Activated CD4-positive, CD25-positive, alpha-beta regulatory T cell treated with anti-CD3 and anti-CD28 coated beads, Interleukin-2, amount 50 U/mL, for 24 hours (primary cell): Measurements from ENCODE around the gene THOC2.
"Not testable (repeated sequence)": the region's sequence is repeated elsewhere in the genome, so short reads cannot be mapped to it uniquely, and the experiment has no call there.

Experiments used
- ATAC-seq, 2 donors: fragments of 150-1000 bp; cut with Tn5 transposase; one replicate each; pipeline ENCODE4 v1.10.0; 2021; ENCODE audit warnings: mild to moderate bottlenecking in 1 of 2, moderate library complexity in 1 of 2

The THOC2 gene

DNA sequence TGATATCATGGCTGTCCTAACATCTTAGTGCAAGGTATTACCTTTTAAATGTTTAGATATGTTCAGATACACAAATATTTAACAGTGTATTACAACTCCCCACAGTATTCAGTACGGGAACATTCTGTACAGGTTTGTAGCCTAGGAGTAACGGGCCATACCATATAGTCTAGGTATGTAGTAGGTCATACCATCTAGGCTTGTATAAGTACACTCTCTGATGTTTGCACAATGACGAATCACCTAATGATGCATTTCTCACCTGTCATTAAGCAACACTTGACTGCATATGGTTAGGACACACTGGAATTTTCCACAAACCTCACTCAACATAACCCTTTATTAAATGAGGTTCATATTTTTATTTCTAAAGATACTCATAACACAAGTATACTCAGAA, 67.7 kb downstream of the THOC2 start:
- no peak for ATAC-seq

DNA sequence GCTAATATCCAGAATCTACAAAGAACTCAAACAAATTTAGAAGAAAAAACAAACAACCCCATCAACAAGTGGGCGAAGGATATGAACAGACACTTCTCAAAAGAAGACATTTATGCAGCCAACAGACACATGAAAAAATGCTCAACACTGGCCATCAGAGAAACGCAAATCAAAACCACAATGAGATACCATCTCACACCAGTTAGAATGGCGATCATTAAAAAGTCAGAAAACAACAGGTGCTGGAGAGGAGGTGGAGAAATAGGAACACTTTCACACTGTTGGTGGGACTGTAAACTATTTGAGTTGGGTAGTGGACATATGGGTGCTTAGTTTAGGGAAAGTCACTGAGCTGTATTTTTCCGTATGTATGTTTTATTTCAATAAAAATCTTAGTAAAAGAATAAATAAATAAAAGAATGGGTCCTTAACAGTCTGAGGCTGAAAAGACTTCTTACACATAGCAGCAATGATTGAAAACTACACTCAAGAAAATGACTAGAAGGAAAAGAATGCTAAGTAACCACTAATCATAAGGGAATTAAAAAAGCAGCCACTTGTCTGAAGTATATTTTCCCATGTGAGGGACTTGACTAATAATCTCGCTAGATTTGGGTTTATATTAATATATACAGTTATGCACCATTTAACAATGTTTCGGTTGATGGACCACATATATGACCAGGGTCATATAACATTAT, 68.2 kb downstream of the THOC2 start:
- not testable (repeated sequence) for ATAC-seq

DNA sequence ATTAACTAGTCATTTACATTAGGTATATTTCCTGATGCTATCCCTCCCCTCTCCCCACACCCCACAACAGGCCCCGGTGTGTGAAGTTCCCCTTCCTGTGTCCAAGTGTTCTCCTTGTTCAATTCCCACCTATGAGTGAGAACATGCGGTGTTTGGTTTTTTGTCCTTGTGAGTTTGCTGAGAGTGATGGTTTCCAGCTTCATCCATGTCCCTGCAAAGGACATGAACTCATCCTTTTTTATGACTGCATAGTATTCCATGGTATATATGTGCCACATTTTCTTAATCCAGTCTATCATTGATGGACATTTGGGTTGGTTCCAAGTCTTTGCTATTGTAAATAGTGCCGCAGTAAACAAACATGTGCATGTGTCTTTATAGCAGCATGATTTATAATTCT, 69.1 kb downstream of the THOC2 start:
- not testable (repeated sequence) for ATAC-seq

DNA sequence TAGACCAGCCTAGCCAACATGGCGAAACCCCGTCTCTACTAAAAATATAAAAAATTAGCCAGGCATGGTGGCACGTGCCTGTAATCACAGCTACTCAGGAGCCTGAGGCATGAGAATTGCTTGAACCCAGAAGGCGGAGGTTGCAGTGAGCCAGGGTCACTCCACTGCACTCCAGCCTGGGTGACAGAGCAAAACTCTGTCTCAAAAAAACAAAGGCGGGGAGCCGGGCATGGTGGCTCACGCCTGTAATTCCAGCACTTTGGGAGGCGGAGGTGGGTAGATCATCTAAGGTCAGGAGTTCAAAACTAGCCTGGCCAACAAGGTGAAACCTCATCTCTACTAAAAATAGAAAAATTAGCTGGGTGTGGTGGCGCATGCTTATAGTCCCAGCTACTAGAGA, 76.3 kb downstream of the THOC2 start:
- not testable (repeated sequence) for ATAC-seq

DNA sequence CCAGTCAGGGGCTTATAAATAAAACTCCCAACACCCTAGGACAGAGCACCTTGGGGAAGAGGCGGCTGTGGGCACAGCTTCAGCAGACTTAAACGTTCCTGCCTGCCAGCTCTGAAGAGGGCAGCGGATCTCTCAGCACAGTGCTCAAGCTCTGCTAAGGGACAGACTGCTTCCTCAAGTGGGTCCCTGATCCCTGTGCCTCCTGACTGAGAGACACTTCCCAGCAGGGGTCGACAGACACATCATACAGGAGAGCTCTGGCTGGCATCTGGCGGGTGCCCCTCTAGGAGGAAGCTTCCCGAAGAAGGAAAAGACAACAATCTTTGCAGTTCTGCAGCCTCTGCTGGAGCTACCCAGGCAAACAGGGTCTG, 84.1 kb downstream of the THOC2 start:
- not testable (repeated sequence) for ATAC-seq

DNA sequence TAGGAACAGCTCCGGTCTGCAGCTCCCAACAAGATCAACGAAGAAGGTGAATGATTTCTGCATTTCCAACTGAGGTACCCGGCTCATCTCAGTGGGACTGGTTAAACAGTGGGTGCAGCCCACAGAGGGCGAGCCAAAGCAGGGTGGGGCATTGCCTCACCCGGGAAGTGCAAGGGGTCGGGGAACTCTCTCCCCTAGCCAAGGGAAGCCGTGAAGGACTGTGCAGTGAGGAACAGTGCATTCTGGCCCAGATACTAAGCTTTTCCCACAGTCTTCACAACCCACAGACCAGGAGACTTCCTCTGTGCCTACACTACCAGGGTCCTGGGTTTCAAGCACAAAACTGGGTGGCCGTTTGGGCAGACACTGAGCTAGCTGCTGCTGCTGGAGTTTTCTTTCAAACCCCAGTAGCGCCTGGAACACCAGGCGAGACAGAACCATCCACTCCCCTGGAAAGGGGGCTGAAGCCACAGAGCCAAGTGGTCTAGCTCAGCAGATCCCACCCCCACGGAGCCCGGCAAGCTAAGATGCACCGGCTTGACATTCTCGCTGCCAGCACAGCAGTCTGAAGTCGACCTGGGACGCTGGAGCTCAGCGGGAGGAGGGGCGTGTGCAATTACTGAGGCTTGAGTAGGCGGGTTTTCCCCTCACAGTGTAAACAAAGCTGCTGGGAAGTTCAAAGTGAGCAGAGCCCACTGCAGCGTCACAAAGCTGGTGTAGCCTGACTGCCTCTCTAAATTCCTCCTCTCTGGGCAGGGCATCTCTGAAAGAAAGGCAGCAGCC, 84.6 kb downstream of the THOC2 start:
- ATAC-seq: no peak

DNA sequence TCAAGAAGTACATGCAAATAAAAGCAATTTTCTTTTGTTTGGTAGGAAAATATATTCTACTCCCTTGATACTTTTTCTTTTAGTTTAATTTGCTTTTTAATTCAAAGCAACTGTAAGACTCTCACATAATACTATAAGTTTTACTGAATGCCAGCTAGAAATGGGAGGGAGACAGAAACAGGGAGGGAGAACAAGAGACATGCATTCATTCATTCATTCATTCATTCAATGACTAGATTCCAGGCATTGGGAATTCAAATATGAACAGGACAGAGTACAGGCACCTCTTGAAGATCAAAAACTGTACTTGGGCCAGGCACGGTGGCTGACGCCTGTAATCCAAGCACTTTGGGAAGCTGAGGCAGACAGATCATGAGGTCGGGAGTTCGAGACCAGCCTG, 85.6 kb downstream of the THOC2 start:
- no peak for ATAC-seq

DNA sequence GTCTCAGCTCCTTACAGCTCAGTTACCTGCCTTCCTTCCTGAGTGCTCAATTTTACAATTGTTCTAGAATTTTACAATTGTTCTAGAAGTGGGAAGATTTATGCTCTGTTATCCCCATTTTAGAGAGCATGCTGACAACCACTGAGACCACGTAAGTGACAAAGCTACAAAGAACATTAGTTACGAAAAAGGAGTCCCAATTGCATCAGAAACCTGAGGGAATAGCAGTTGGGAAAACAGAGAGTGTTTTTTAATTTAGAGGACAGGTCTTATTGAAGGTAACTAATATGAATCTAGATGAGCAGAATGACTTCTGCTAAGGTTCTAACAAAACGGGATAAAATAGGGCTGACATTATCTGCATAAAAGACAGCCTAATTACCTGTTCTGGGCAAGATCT, 103.3 kb downstream of the THOC2 start:
- no peak for ATAC-seq

DNA sequence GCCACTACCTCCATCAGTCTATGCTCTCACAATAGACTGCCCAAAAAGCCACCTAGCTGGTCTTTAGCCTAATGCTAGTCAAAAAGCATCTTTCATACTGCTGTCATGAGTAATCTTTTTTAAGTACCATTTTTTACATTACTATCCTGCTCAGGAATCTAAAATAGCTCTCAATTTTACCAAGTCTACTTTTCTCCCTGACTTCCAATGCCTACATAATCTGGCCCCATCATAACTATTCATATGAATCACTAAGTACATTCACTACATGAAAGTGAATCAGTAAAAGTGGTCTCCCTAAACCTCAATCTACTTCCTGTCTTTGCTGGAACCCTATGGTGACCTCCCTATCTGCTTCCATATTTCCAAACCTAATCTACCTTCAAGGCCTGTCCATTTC, 105.9 kb downstream of the THOC2 start:
- ATAC-seq: peak; percentile 33 to 53

DNA sequence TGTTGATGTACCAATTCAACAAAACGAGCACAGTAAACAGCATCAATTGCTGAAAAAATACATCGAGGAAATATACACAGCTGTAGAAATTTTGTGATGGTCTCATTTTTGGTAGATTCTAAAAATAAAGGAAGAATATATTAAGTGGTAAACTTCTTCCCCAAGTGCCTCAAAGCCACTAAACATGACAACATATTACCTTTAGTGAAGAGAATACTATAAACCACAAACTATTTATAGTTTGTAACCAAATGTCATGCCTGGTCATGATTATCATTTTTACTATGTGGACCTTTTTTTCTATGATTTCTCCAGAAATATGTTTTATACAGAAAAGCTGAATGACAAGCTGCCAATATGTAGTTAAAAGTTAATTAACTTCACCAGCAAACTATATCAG, 106.9 kb downstream of the THOC2 start:
- ATAC-seq: no peak

DNA sequence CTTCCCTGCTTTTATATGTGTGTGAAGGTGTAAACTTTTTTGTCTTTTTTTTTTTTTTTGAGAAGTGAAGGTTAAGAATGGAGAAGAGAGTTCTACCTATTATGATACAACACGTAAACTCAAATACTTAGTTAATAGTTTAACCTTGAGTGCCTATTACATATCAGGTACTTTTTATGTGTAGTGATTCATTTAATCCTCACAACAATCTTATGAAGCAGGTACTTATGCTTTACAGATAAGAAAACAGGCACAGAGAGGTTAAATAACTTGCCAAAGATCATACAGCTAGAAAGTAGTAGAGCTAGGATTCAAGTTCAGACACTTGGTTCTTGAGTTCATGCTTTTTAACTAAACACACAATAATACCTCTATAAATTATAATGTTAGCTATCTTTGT, 107.4 kb downstream of the THOC2 start:
- no peak for ATAC-seq

DNA sequence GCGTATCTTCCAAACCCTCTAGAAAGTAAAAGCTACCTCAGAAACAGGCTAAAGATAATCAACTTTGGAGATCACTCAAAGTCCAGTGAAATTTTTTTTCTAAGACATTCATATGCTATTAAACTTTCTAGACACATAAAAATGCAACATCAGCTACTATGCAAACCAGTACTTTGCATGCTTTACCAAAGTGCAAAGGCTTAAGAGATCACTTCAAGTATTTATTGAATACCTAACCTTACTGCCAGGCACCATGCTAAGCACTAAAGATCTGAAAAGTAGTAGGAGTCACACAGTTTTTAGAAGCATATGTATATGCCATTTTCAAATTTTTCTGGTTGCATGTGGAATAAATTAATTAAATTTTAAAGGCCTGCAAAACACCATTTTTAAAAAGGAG, 115.8 kb downstream of the THOC2 start:
- no peak for ATAC-seq

DNA sequence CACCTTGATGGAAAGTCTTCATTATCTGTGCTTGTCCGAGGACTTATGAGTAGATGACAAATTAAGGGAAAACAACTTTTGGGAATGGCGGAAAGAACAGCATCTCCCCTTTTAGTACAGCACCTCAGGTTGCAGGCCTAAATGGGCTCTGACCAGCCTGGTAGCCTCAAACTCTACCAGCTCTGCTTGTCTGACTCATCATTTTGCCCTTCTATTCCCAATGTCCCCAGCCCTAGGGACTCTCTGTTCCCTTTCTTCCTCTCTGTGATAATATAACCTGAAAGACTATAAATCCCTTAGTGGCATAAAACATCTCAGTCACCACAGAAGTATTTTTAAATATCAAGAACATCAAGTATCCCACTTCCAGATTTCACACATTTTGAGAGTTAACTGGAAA, 121.9 kb downstream of the THOC2 start:
- ATAC-seq: no peak

DNA sequence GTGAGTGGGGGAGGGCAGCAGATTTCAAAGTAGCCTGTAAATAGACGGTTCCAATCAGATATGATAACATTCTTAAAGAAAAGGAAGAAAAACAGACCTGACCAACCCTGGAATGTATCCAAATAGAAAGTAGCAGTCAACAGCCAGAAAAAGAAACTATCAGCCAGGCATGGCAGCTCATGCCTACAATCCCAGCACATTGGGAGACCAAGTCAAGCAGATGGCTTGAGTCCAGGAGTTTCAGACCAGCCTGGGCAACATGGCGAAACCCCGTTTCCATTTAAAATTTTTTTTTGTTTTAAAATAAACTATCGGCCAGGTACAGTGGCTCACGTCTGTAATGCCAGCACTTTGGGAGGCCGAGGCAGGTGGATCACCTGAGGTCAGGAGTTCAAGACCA, 125.0 kb downstream of the THOC2 start:
- ATAC-seq: no peak

DNA sequence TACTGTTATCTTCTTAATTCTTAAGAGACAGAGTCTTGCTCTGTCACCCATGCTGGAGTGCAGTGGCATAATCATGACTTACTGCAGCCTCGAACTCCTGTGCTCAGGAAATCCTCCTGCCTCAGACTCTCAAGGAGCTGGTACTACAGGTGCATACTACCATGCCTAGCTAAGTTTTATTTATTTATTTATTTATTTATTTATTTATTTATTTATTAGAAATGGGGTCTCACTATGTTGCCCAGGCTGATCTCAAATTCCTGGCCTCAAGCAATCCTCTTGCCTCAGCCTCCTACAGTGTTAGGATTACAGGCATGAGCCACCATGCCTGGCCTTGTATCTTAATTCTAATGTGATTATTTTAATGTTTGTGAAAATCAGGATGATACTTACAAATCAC, 125.6 kb downstream of the THOC2 start:
- no peak for ATAC-seq

DNA sequence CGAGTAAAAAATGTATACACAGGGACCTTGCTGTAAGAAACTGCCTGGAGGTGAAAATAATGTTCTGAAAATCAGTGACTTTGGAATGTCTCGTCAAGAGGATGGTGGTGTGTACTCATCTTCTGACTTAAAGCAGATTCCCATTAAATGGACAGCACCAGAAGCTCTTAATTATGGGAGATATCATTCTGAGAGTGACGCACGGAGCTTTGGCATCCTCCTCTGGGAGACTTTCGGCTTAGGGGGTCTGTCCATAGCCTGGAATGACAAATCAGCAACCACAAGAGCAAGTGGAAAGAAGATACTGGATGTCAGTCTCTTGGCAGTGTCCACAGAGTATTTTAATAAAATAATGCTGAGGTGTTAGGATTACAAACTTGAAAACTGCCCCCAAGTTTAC, 129.4 kb downstream of the THOC2 start:
- no peak for ATAC-seq

DNA sequence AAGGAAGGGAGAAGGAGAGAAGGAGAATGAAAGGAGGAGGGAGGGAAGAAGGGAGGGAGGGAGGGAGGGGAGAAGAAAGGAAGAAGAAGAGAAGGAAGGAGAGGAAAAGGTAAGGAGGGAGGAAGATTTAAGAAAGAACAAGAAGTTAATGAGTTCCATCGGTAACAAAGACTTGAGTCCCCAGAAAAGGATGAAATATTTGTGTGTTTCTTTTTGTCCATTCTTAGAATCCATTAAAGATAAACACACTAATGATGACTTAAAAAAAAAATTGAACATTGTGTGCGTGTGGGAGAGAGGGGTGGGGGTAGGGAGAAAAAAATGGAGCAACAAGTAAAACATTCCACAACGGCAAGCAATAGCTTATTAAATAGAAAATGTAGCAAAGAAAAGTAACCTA, 131.4 kb downstream of the THOC2 start:
- ATAC-seq: no peak

DNA sequence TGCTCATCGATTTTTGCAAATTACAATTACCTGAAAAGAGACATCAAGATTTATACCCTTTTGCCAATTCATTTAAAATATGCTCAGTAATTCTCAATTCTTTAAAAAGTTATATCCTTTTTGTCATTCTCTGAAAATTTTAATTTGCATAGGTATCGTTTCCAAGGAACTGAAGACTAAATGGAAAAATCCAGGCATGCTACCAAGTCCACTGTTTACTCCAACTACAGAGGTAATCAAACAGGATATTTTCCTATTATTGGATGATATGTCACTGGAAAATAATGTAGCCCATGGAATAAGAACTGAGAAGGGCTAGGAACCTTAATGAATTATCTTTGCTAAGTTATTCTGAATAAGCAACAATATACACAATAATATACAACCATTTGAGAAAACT, 132.7 kb downstream of the THOC2 start:
- no peak for ATAC-seq

DNA sequence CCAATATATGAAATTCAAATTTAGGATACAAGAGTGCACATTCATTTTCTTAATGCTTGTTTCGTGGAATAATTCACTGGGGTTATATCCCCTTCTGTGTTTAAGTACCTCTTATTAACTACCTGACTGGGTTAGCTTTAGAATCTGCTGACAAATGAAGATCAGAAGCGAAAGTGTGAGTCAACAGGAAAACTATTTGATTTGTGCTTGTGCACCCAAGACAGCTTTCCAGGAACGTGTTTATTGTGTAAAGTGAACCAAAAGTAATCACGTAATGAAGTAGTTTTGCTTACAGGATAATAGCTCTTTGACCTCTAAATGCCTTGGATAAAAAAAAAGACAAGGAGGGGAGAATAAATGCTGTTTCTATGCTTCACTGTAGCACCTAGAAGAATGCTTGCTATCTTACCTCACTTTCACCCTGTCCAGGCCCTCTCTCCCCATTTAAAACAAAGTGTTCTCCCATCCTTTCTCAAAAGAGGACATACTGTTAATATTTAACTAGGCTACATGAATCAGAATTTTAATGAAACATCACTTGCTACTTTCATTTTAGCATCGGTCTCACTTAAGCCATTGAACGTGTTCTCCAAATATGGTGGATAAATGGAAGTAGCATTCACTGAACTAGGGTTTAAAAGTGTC, 141.9 kb downstream of the THOC2 start:
- ATAC-seq: no peak

DNA sequence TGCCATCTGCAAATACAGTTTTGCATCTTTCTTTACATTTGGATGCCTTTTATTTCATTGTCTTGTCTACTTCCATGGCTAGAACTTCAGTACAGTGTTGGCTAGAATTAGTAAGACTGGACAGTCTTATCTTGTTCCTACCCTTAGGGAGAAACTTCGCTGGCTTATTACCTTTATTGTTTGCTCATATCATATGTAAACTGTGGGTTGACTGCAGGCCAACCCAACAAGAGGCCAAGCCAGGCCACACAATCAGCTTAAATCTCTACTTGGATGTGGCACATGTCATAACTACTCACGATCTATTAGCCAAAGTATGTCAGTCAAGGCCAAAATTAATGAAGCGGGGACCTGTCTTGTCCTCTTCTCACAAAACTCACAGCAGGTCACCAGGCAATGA, 144.1 kb downstream of the THOC2 start:
- ATAC-seq: no peak

DNA sequence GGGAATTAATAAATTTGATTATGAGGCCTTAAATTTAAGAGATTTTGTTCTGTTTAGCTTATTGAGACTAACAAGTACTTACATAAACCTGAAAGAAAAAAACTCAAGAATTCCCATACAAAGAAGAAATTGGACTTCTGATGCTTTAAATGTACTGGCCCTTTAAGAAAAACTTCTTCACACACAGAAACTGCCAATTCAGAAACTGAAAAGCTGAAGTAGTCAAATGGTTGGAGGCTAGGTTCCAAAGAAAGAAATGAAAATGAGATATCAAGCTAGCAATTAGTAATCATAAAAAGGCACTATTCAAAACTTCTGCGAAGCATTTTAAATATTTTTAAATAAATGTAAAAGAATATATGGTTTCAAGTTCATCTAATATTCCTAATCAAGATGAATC, 151.3 kb downstream of the THOC2 start:
- ATAC-seq: no peak

DNA sequence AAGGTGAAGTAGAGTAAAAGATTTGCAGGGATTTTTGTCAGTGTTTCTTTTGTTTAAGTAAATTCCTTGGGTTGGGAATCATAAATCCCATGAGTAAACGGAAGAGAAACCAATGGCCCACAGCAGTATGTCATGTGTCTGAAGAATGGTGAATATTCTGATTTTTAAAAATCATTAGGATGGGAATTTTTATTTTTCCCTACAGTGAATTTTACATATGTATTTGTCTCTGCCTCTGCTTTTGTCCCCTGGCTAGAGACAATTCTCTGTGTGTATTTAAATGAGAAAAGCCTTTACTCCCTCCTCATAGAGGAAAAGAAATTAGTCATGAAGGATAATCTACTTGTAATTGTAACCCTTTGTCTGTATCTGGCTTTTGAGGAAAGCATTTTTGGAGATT, 152.1 kb downstream of the THOC2 start:
- ATAC-seq: no peak

DNA sequence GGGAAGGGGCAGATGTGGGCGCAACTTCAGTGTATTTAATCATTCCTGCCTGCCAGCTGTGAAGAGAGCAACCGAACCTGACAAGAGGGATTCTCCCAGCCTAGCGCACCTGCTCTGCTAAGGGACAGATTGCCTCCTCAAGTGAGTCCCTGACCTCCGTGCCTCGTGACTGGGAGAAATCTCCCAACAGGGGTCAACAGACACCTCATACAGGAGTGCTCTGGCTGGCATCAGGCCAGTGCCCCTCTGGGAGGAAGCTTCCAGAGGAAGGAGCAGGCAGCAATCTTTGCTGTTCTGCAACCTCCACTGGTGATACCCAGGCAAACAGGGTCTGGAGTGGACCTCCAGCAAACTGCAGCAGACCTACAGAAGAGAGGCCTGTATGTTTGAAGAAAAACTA, 158.8 kb downstream of the THOC2 start:
- ATAC-seq: not testable (repeated sequence)

DNA sequence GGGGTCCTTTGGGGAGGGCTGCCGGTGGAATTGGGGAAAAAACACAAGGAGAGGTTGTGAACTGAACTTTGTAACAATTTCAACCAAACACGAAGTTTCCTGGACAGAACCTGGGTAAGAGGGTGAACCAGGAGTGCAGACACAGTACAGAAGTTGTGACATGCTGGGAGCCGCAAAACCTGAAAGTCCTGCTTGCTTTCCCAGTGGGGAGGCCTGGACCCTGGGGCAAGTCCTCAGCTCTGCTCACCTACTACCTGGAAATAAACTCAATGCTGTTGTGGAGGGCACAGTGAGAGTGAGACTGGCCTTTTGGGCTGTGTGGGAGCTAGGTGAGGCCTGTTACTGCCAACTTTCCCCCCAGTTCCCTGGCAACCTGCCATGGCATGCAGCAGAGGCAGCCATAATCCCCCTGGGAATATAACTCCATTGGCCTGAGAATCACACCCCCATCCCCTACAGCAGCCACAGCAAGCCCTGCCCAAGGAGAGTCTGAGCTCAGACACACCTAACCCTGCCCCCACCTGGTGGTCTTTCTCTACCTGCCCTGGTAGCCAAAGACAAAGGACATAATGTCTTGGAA, 162.8 kb downstream of the THOC2 start:
- ATAC-seq: no peak
